HepG2 (cell line): ENCODE data around the gene SPPL3. TPM values are rescaled to one million over a fixed set of nuclear protein-coding genes. Genes with fewer than 3 reads are reported as not detected.

Source experiments
- ATAC-seq: fragments of 200-7000 bp; cut with Tn5 transposase; 3 replicates; pipeline ENCODE4 v1.9.1; 2020; ENCODE audit warnings: mild to moderate bottlenecking, moderate library complexity
- BruUV-seq: library from RNA; stranded (reverse); fragments of 400-500 nt; replicated peaks from 2 replicates; lab custom pipeline; 2021; lab: Mats Ljungman, UMichigan
- CTCF ChIA-PET: fragments of 300-600 bp; formaldehyde crosslinking; extraction: SDS; loops from one replicate; lab custom pipeline; 2021; ENCODE audit warnings: low total read pairs, inconsistent platforms, low intra/inter-chr PET ratio; lab: Yijun Ruan, JAX
- POLR2A ChIA-PET: fragments of 350-600 bp; sonication (Branson Sonifier 250); formaldehyde crosslinking; loops from one replicate; lab custom pipeline; 2020; ENCODE audit warnings: antibody characterized with exemption, inconsistent platforms; lab: Yijun Ruan, JAX
- DNase-seq: peaks from one replicate; pipeline ENCODE4 v3.0.0-alpha.2; 2015; ENCODE audit warnings: low spot score
- FAIRE-seq: peaks from 3 replicates; lab custom pipeline; 2011; peaks lifted over from hg19 to GRCh38; lab: Jason Lieb, UNC
- H2AFZ ChIP-seq: one replicate; pipeline ENCODE4 v1.6.1; 2011; ENCODE audit warnings: low read length, inconsistent platforms
- H3K27ac ChIP-seq: fragments of 300-600 bp; 3 replicates; pipeline ENCODE4 v1.8.0; 2011; ENCODE audit warnings: mixed run types, mild to moderate bottlenecking, mixed read lengths, low read length, inconsistent platforms; ENCODE audit not compliant: insufficient read depth; ENCODE audit errors: extremely low read length
- H3K27me3 ChIP-seq, 2 experiments: fragments of 200-600 bp in 1 of 2; 2 replicates in 1 of 2; 3 replicates in 1 of 2; pipeline versions ENCODE4 v1.6.0 to v1.8.0; 2011; ENCODE audit warnings: low read length in 2 of 2, mild to moderate bottlenecking in 2 of 2, moderate library complexity in 2 of 2, inconsistent platforms in 1 of 2; ENCODE audit not compliant: insufficient read depth in 2 of 2, control insufficient read depth in 1 of 2
- H3K36me3 ChIP-seq, 2 experiments: fragments of 200-600 bp in 1 of 2; replicated peaks in 1 of 2; 2 replicates in 1 of 2; 3 replicates in 1 of 2; pipeline versions ENCODE4 v1.5.1 to v1.8.0; 2011; ENCODE audit warnings: low read length in 2 of 2, inconsistent platforms in 1 of 2; ENCODE audit not compliant: insufficient read depth in 2 of 2, control insufficient read depth in 1 of 2
- H3K4me1 ChIP-seq: 2 replicates; pipeline ENCODE4 v1.5.1; 2012; ENCODE audit warnings: low read length, inconsistent platforms; ENCODE audit not compliant: insufficient read depth
- H3K4me2 ChIP-seq: 2 replicates; pipeline ENCODE4 v1.6.0; 2011; ENCODE audit warnings: low read depth, low read length, inconsistent platforms
- H3K4me3 ChIP-seq, 3 experiments: fragments of 200-600 bp in 1 of 3; sonication (generic), shearing (Covaris generic) in 1 of 3; replicated peaks in 1 of 3; 2 replicates each; pipeline ENCODE4 v1.5.1; 2011 to 2016; ENCODE audit warnings: low read length in 3 of 3, inconsistent platforms in 2 of 3, low read depth in 2 of 3, mild to moderate bottlenecking in 2 of 3, control low read depth in 1 of 3, mixed read lengths in 1 of 3; ENCODE audit not compliant: insufficient read depth in 1 of 3
- H3K79me2 ChIP-seq: one replicate; pipeline ENCODE4 v1.6.1; 2011; ENCODE audit warnings: low read length, inconsistent platforms; ENCODE audit not compliant: insufficient read depth
- H3K9ac ChIP-seq: 2 replicates; pipeline ENCODE4 v1.6.0; 2011; ENCODE audit warnings: mild to moderate bottlenecking, low read depth, low read length, inconsistent platforms; ENCODE audit not compliant: insufficient read depth
- H3K9me3 ChIP-seq: 2 replicates; pipeline ENCODE4 v1.5.1; 2012; ENCODE audit warnings: mild to moderate bottlenecking, low read length
- H4K20me1 ChIP-seq: 2 replicates; pipeline ENCODE4 v1.6.0; 2011; ENCODE audit warnings: inconsistent platforms, mild to moderate bottlenecking, low read length, moderate library complexity; ENCODE audit not compliant: insufficient read depth
- CENPT ChIP-seq: sonication (generic); formaldehyde crosslinking; IDR thresholded peaks from 2 replicates; pipeline ENCODE4 v1.8.0; 2022; ENCODE audit warnings: low read depth, mild to moderate bottlenecking, moderate library complexity, missing genetic modification reagents
- FOXA3 ChIP-seq: IDR thresholded peaks from 2 replicates; pipeline ENCODE4 v1.6.1; 2016; ENCODE audit warnings: missing genetic modification reagents, missing compliant biosample characterization
- HMGA1 ChIP-seq: sonication (generic); formaldehyde crosslinking; conservative IDR thresholded peaks from 2 replicates; pipeline ENCODE4 v1.4.0; 2020; ENCODE audit warnings: missing genetic modification reagents
- ISL2 ChIP-seq: sonication (generic); formaldehyde crosslinking; IDR thresholded peaks from 2 replicates; pipeline ENCODE4 v1.5.0; 2020; ENCODE audit warnings: missing genetic modification reagents
- PAWR ChIP-seq: sonication (generic); formaldehyde crosslinking; IDR thresholded peaks from 2 replicates; pipeline ENCODE4 v1.4.0; 2020; ENCODE audit warnings: missing genetic modification reagents, mild to moderate bottlenecking, borderline replicate concordance
- POLR2A ChIP-seq, 2 experiments: IDR thresholded peaks; 2 replicates each; pipeline ENCODE4 v1.6.1; 2011; ENCODE audit warnings: low read depth in 2 of 2, low read length in 2 of 2, mild to moderate bottlenecking in 1 of 2, moderate library complexity in 1 of 2; ENCODE audit not compliant: insufficient read depth in 1 of 2
- SRSF1 ChIP-seq: fragments of 200-400 bp; formaldehyde crosslinking; optimal IDR thresholded peaks from 2 replicates; pipeline ENCODE3; 2017; ENCODE audit warnings: mild to moderate bottlenecking, low read depth, low read length, moderate library complexity
- ZBTB3 ChIP-seq: sonication (generic); formaldehyde crosslinking; IDR thresholded peaks from 2 replicates; pipeline ENCODE4 v1.4.0; 2020; ENCODE audit warnings: low read depth, mild to moderate bottlenecking, moderate library complexity, missing genetic modification reagents, borderline replicate concordance
- ZNF18 ChIP-seq: sonication (generic); formaldehyde crosslinking; IDR thresholded peaks from 2 replicates; pipeline ENCODE4 v1.8.0; 2022; ENCODE audit warnings: mild to moderate bottlenecking, missing genetic modification reagents; ENCODE audit not compliant: insufficient replicate concordance
- ZNF275 ChIP-seq: sonication (generic); formaldehyde crosslinking; IDR thresholded peaks from 2 replicates; pipeline ENCODE4 v1.8.0; 2022; ENCODE audit warnings: missing genetic modification reagents, mild to moderate bottlenecking, inconsistent platforms, borderline replicate concordance
- ZNF616 ChIP-seq: sonication (generic); formaldehyde crosslinking; IDR thresholded peaks from 2 replicates; pipeline ENCODE4 v1.5.0; 2020; ENCODE audit warnings: low read depth, mild to moderate bottlenecking, missing genetic modification reagents
- ZNF772 ChIP-seq: sonication (generic); formaldehyde crosslinking; IDR thresholded peaks from 2 replicates; pipeline ENCODE4 v1.5.0; 2020; ENCODE audit warnings: mild to moderate bottlenecking, missing genetic modification reagents
- ZNF839 ChIP-seq: sonication (generic); formaldehyde crosslinking; IDR thresholded peaks from 2 replicates; pipeline ENCODE4 v1.4.0; 2020; ENCODE audit warnings: missing genetic modification reagents, mild to moderate bottlenecking, borderline replicate concordance
- ZNF879 ChIP-seq: sonication (generic); formaldehyde crosslinking; IDR thresholded peaks from 2 replicates; pipeline ENCODE4 v1.8.1; 2023; ENCODE audit warnings: missing genetic modification reagents
- WGBS: methylation state at CpG from one replicate; pipeline ENCODE4 v1.1.6; 2017; ENCODE audit warnings: low lambda C conversion rate; 5-methylcytosine and 5-hydroxymethylcytosine counted together
- in situ Hi-C: cut with HindIII; loops from 2 replicates; pipeline ENCODE4 v1.10.0; 2017; ENCODE audit warnings: low pct_unique_long_range_greater_than_20kb; ENCODE audit not compliant: extremely low pct_ligation_motif_present
- intact Hi-C: fragments of 100-400 bp; cut with micrococcal nuclease; formaldehyde crosslinking; loops from one replicate; pipeline ENCODE4 v1.10.0; 2022; ENCODE audit not compliant: unreplicated experiment
- polyA plus RNA-seq, 8 experiments: library from polyadenylated mRNA; depleted of rRNA in 3 of 8; stranded (reverse) in 7 of 8; unstranded in 1 of 8; fragments of >200 nt; fragmentation: Illumina TruSeq in 4 of 8; extraction: Trizol in 4 of 8; gene quantifications; 2 replicates each; pipeline versions ENCODE4 v1.2.1 to v1.2.3, GENCODE V29; 2011 to 2016; ENCODE audit warnings: low read depth in 4 of 8, missing spikeins in 1 of 8, mixed read lengths in 1 of 8; ENCODE audit not compliant: insufficient read depth in 1 of 8
- total RNA-seq, 5 experiments: library from RNA; depleted of rRNA; stranded (reverse); fragments of >200 nt; fragmentation: Illumina TruSeq; extraction: Trizol; gene quantifications; 2 replicates each; pipeline ENCODE4 v1.2.3, GENCODE V29; 2016; ENCODE audit warnings: low read depth in 1 of 5

The SPPL3 gene
- total and polyA plus RNA-seq, 2 of the 13 experiments (the other 11 are each of a cell fraction or from before 2014, with no cell fraction given) = 8.9 to 9.1 TPM

DNA sequence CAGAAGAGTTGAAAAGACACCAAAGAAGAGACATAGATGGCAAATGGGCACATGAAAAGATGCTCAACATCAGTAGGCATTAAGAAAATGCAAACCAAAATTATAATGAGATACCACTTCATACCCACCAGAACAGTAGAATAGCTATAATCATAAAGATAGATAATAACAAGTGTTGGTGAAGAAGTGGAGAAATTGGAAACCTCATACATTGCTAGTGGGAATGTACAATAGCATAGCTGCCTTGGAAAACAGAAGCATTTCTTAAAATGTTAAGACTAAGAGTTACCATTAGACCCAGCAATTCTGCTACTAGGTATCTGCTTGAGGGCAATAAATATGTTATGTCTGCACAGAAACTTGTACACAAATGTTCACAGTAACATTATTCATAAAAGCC lies 99.7 kb downstream of the SPPL3 start:
- H3K4me2 ChIP-seq = no peak overlapping the region
- POLR2A ChIA-PET = no interaction called here

DNA sequence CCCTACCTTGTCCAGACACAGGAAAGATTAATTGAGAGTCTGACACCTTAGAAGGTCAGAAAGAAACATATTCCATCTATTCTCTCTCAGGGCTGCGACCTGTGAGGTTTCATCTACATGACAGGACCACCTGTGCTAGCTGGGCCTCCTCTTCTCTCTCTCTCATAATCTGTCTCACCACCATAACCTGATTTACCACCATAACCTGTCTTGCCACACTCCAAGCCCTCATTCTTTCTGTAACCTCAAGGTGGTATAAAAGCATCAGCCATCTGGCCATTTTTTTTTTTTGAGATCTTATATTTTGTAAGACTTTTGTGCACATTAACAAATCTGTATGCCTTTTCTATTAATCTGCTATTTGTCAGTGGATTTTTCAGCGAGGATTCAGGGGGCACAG lies 103.0 kb downstream of the SPPL3 start:
- no peak overlapping the region for H3K27ac ChIP-seq
- in situ Hi-C loops (no loop called here), intact Hi-C loops (no loop called here)
- FAIRE-seq (no peak), DNase-seq (no peak), ATAC-seq (no peak)
- BruUV-seq = no TSS peak
- H3K9ac ChIP-seq = no peak overlapping the region
- H3K9me3 ChIP-seq = peaks cover under 1% of the 10 kb centered on the region; the same call in 1 of the 2 replicates
- ChIA-PET POLR2A (no interaction called here), CTCF (no interaction called here)
- no peaks in the 10 kb centered on the region for H3K79me2 ChIP-seq
- TF ChIP-seq PAWR (CRISPR knock-in tag) (no peak), ZNF275 (CRISPR knock-in tag) (no peak), ZNF879 (CRISPR knock-in tag) (no peak)
- no peak overlapping the region for H2AFZ ChIP-seq
- H3K4me1 ChIP-seq = peaks cover 31% of the 10 kb centered on the region
- no peaks in the 10 kb centered on the region; a peak in 1 of 5 replicates for H3K36me3 ChIP-seq
- WGBS = 92% methylated on average over 2 of the region's 2 CpGs
- H4K20me1 ChIP-seq = no peaks in the 10 kb centered on the region; the same call in 1 of the 2 replicates
- H3K4me3 ChIP-seq = no peak overlapping the region
- H3K27me3 ChIP-seq = no peaks in the 10 kb centered on the region
- no peak overlapping the region for H3K4me2 ChIP-seq

More for the DNA sequence above, 99.7 kb downstream of the SPPL3 start:
- in situ Hi-C loops = no loop called here
- Histone ChIP-seq H3K9me3 (no peaks in the 10 kb centered on the region), H3K36me3 (0 out of 5 replicates have a peak, but pooled peaks cover 0 to 5% of the 10 kb centered on the region in 2 experiments), H4K20me1 (no peaks in the 10 kb centered on the region; the same call in 1 of the 2 replicates), H3K4me3 (no peak overlapping the region), H2AFZ (no peak overlapping the region), H3K27me3 (no peaks in the 10 kb centered on the region), H3K9ac (no peak overlapping the region), H3K79me2 (no peaks in the 10 kb centered on the region), H3K4me1 (peaks cover 26% of the 10 kb centered on the region), H3K27ac (no peak overlapping the region)
- CTCF ChIA-PET = no interaction called here
- ATAC-seq (no peak), DNase-seq (no peak), FAIRE-seq (no peak)
- TF ChIP-seq SRSF1 (no peak), ZBTB3 (CRISPR knock-in tag) (no peak), ISL2 (CRISPR knock-in tag) (no peak), ZNF616 (CRISPR knock-in tag) (no peak), HMGA1 (CRISPR knock-in tag) (no peak), FOXA3 (CRISPR knock-in tag) (no peak), ZNF772 (CRISPR knock-in tag) (no peak), CENPT (no peak), POLR2A (IDR thresholded peaks at IDR 0.05; ENCODE audit: insufficient read depth in 1 of 2, low read depth in 2 of 2, low read length in 2 of 2) (no peak), ZNF18 (CRISPR knock-in tag) (no peak), ZNF839 (CRISPR knock-in tag) (no peak)
- no TSS peak for BruUV-seq
- intact Hi-C loops = no loop called here
